HepG2 (cell line): ENCODE measurements around the gene NAMPT.

Experiments
- CTCF ChIP-seq: sonication (generic); formaldehyde crosslinking; IDR thresholded peaks from 2 replicates; pipeline ENCODE4 v1.5.0; 2020; ENCODE audit warnings: mild to moderate bottlenecking, missing genetic modification reagents, moderate library complexity
- DNMT3B ChIP-seq: conservative IDR thresholded peaks from 2 replicates; pipeline ENCODE4 v1.6.1; 2016; ENCODE audit warnings: missing biosample characterization, control low read depth
- EP300 ChIP-seq, 3 experiments: sonication (generic) in 1 of 3; formaldehyde crosslinking in 1 of 3; IDR thresholded peaks; 2 replicates each; pipeline versions ENCODE4 v1.5.1 to v1.6.1; 2011 to 2020; ENCODE audit warnings: low read depth in 2 of 3, low read length in 2 of 3, borderline replicate concordance in 1 of 3, improper control_type of control experiment in 1 of 3, mild to moderate bottlenecking in 1 of 3, missing genetic modification reagents in 1 of 3, moderate library complexity in 1 of 3
- KDM4B ChIP-seq: sonication (generic); formaldehyde crosslinking; IDR thresholded peaks from 2 replicates; pipeline ENCODE4 v1.4.0; 2020; ENCODE audit warnings: missing genetic modification reagents
- MAX ChIP-seq: IDR thresholded peaks from 2 replicates; pipeline ENCODE4 v1.6.1; 2012; ENCODE audit warnings: inconsistent platforms
- NKX3-1 ChIP-seq: sonication (generic); formaldehyde crosslinking; IDR thresholded peaks from 2 replicates; pipeline ENCODE4 v1.5.0; 2020; ENCODE audit warnings: missing genetic modification reagents
- POLR2AphosphoS5 ChIP-seq: IDR thresholded peaks from 2 replicates; pipeline ENCODE4 v1.6.1; 2012; ENCODE audit warnings: low read depth, low read length
- PRDM15 ChIP-seq: sonication (generic); formaldehyde crosslinking; IDR thresholded peaks from 2 replicates; pipeline ENCODE4 v1.4.0; 2020; ENCODE audit warnings: missing genetic modification reagents
- PRPF4 ChIP-seq: fragments of 200-400 bp; formaldehyde crosslinking; IDR thresholded peaks from 2 replicates; pipeline ENCODE4 v1.6.1; 2016; ENCODE audit warnings: low read length, low read depth; ENCODE audit not compliant: poor library complexity, severe bottlenecking
- SIN3A ChIP-seq: IDR thresholded peaks from 2 replicates; pipeline ENCODE4 v1.6.1; 2011; ENCODE audit warnings: low read depth, mild to moderate bottlenecking, control low read depth, low read length, borderline replicate concordance
- TSC22D2 ChIP-seq: sonication (generic); formaldehyde crosslinking; IDR thresholded peaks from 2 replicates; pipeline ENCODE4 v1.5.1; 2020; ENCODE audit warnings: missing genetic modification reagents, mild to moderate bottlenecking, borderline replicate concordance
- ZNF234 ChIP-seq: sonication (generic); formaldehyde crosslinking; conservative IDR thresholded peaks from 2 replicates; pipeline ENCODE4 v1.5.1; 2020; ENCODE audit warnings: mild to moderate bottlenecking, missing genetic modification reagents
- ZNF782 ChIP-seq: sonication (generic); formaldehyde crosslinking; IDR thresholded peaks from 2 replicates; pipeline ENCODE4 v1.4.0; 2020; ENCODE audit warnings: missing genetic modification reagents, mild to moderate bottlenecking, borderline replicate concordance

GRCh38 chr7:106313966-106314365 is 29.2 kb upstream of the NAMPT start:
- TF ChIP-seq ZNF234 (CRISPR knock-in tag) = no peak
- no peak for TF ChIP-seq CTCF (CRISPR knock-in tag)
- TF ChIP-seq PRDM15 = no peak
- no peak for TF ChIP-seq PRPF4
- TF ChIP-seq TSC22D2 (CRISPR knock-in tag) = no peak
- no peak for TF ChIP-seq ZNF782
- TF ChIP-seq SIN3A = no peak
- no peak for TF ChIP-seq DNMT3B (CRISPR knock-in tag)
- no peak for TF ChIP-seq MAX
- no peak for TF ChIP-seq EP300 (IDR thresholded peaks at IDR 0.05; ENCODE audit: low read depth in 2 of 2, low read length in 2 of 2)
- no peak for TF ChIP-seq EP300 (CRISPR knock-in tag; IDR thresholded peaks at IDR 0.05; ENCODE audit: borderline replicate concordance)
- no peak for TF ChIP-seq POLR2AphosphoS5
- TF ChIP-seq KDM4B = no peak
- no peak for TF ChIP-seq NKX3-1 (CRISPR knock-in tag)
